ENCODE measurements around the gene SND1.

SND1 gene

DNA sequence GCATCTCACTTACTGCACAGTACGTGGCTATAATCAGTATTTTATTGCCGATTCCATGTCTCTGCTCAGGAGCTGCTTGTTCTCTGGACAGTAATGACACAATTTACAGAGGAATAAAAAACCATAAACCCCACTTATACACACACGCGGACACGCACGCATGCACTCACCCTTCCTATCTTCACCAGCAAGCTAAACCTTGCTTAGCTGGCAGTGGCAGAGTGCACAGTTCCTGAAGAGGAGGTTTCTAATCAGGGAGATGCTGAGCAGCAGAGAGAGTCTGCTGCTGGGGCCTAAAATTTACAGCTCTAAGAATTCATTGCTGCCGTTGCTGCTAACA lies 66.3 kb downstream of the SND1 start:
- no peak overlapping the region for H3K4me3 ChIP-seq (ENCODE audit: low read depth, low read length)
- TF ChIP-seq, protein P1, sequence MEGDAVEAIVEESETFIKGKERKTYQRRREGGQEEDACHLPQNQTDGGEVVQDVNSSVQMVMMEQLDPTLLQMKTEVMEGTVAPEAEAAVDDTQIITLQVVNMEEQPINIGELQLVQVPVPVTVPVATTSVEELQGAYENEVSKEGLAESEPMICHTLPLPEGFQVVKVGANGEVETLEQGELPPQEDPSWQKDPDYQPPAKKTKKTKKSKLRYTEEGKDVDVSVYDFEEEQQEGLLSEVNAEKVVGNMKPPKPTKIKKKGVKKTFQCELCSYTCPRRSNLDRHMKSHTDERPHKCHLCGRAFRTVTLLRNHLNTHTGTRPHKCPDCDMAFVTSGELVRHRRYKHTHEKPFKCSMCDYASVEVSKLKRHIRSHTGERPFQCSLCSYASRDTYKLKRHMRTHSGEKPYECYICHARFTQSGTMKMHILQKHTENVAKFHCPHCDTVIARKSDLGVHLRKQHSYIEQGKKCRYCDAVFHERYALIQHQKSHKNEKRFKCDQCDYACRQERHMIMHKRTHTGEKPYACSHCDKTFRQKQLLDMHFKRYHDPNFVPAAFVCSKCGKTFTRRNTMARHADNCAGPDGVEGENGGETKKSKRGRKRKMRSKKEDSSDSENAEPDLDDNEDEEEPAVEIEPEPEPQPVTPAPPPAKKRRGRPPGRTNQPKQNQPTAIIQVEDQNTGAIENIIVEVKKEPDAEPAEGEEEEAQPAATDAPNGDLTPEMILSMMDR (IDR thresholded peaks at IDR 0.05; ENCODE audit: borderline replicate concordance, insufficient read depth, low read depth, low read length) = no peak

DNA sequence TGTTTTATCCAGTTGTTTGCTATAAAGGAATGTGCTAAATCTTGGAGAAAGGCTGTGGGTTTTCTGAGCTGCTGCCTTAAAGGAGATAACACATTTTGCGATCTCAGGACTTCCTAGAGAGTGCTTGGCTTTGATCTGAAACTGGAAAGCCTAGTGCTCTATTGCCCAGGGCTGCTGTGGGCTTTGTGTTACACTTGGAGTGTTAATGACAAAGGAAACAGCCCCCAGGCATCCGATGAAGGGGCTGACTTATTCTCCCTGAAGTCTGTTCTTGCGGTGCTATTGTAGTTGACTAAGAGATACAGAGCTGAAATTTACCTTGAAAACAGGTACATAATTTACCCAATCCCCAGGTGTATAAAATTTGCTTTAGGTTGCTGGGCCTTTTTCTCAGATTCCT lies 74.5 kb downstream of the SND1 start:
- no peak overlapping the region for H3K4me3 ChIP-seq (ENCODE audit: low read depth, low read length)
- TF ChIP-seq, protein P1 (IDR thresholded peaks at IDR 0.05; ENCODE audit: borderline replicate concordance, insufficient read depth, low read depth, low read length) = no peak

DNA sequence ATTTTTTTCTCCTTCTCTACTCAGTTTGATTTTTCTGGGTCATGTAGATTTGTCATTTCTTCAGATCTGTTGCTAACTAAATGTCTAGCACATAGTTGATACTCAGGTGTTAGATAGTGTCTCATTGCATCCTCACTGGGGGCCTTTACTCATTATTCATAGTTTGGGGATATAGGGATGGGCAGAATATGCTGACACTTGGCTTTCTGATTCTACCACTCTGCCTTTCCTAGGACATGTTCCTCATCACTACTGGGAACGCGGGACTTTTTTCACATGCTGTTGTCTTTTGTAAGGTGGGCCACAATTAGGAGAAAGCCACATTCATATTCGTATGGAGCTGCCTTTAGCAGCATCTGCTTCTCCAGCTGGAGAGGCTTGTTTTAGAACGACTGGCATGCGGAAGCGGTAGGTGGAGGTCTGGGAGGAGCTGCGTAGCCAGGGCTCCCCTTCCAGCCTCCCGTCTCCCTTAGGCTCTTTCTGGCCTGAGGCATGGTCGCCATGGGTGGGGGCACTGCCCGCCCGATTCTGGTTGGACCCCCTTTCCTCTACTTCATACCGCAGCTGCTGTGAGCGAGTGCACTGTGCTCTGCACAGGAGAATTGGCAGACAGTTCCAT lies 78.8 kb downstream of the SND1 start:
- no peak overlapping the region for H3K4me3 ChIP-seq (ENCODE audit: low read depth, low read length)
- TF ChIP-seq, protein P1 (IDR thresholded peaks at IDR 0.05; ENCODE audit: borderline replicate concordance, insufficient read depth, low read depth, low read length) = no peak

DNA sequence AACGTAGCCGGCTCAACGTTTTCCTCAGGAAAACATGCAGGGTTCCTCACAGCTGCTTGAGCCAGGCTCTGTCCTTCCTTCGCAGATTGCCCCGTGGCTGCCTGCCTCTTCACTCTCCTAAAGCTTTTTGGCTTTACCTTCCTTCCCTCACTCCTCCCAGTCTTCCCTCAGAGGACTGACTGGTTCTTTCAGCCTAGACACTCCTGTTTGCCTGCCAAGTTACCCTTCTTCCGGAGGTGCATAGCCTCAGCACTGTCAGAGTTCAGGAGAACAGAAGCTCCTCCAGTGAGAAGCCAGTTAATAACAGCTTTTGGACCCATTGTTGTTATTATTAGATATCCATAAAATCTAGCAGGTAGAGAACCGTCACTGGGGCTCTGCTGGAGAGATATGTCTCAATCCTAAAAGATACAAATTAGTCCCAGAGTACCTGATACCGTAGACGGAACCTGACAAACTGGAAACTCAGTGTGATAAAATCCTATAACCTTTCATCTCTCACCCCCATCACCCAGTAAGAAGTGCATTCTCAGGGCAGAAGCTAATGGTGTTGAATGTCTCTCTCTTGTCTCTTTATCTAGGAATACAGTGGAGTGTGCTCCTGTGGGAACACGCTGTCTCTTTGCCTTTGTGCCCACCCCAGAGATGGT lies 79.6 kb downstream of the SND1 start:
- no peak overlapping the region for H3K4me3 ChIP-seq (ENCODE audit: low read depth, low read length)
- TF ChIP-seq, protein P1 (IDR thresholded peaks at IDR 0.05; ENCODE audit: borderline replicate concordance, insufficient read depth, low read depth, low read length) = no peak

DNA sequence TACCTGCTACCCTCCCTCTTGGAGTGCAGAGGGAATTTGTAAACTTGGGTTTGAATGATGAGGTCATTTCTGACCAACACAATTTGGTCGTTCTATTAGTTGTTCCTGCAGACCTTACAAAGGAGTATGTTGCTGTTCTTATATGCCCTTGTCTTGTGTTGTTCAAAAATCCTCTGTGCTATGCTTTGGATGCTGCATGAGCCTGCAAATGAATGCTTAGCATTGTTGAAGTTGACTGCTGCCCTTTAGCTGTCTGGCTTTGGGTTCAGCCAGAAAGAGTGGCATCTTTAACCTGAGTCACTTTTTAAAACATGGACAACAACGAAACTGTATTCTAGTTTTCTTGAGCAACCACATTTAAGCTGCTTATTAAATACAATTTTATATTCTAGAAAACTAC lies 80.3 kb downstream of the SND1 start:
- H3K4me3 ChIP-seq (ENCODE audit: low read depth, low read length) = no peak overlapping the region
- TF ChIP-seq, protein P1 (IDR thresholded peaks at IDR 0.05; ENCODE audit: borderline replicate concordance, insufficient read depth, low read depth, low read length) = no peak

DNA sequence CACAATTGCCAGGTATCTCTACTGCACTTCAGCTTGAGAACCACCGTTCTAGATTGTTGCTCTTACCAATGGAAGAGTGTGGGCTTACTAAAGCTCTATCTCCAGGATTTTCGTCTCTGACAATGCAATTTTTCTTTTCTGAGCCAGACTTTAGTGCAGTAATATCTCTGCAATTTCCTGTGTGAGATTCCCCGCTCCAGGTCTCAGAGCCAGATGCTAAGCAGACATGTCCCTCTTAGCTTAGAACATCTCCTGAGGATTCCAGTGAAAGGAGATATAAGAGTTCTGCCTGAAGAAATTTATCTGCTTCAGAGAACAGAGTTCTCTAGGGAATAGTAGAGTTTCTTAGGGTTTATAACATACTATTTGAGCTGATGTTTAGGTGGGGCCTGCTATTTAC lies 82.0 kb downstream of the SND1 start:
- H3K4me3 ChIP-seq (ENCODE audit: low read depth, low read length) = no peak overlapping the region
- TF ChIP-seq, protein P1 (IDR thresholded peaks at IDR 0.05; ENCODE audit: borderline replicate concordance, insufficient read depth, low read depth, low read length) = no peak

DNA sequence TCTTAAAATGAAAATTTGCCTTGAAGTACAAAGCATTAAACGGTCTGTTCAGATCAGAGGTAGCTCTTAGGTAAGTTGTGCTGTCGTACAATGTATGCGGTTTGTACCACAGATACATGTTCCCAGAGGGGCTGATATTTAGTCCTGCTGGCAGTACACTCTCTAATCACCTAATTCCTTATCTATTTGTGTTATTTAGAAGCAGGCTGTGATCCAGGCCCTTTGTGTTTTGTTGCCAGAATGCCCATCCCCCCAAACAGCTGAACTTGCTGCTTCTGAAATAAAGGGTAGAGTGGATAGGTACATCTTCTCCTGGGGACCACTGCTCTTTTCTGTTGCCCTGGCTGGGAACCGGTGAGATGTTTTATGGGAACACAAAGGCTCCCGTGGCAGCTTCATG lies 84.5 kb downstream of the SND1 start:
- no peak overlapping the region for H3K4me3 ChIP-seq (ENCODE audit: low read depth, low read length)
- TF ChIP-seq, protein P1 (IDR thresholded peaks at IDR 0.05; ENCODE audit: borderline replicate concordance, insufficient read depth, low read depth, low read length) = no peak

Measured in GM12875 (cell line).